GM19023 (cell line): ENCODE results near the gene SPX.

Source experiments
- ATAC-seq: cut with Tn5 transposase; IDR thresholded peaks from one replicate; pipeline ENCODE4 v1.9.1; 2021; ENCODE audit warnings: mild to moderate bottlenecking, moderate library complexity; ENCODE audit not compliant: unreplicated experiment

Gene SPX, protein sequence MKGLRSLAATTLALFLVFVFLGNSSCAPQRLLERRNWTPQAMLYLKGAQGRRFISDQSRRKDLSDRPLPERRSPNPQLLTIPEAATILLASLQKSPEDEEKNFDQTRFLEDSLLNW

DNA sequence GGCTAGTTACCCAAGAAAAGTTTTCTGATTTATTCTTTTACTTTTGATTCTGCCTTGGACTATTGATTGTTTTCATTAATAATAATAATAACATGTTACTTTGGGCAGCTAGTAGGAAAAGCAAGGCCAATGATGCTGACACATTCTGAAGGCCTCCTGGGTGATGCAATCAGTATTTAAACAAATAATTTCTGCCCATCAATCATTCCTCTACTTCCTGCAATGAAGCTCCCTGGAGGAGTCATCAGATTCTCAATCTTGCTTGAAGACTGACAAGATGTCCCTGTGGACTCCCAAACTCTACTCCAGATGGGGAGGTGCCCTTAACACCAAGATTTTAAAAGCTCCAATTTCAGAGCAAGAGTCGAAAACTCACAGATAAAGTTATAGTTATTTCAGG is at the start of gene SPX:
Gene SPX, plus strand, starts transcription at position 244 of the 400 bp plus-strand sequence. CDS start 177 bp downstream, outside the sequence.
- no peak for ATAC-seq

DNA sequence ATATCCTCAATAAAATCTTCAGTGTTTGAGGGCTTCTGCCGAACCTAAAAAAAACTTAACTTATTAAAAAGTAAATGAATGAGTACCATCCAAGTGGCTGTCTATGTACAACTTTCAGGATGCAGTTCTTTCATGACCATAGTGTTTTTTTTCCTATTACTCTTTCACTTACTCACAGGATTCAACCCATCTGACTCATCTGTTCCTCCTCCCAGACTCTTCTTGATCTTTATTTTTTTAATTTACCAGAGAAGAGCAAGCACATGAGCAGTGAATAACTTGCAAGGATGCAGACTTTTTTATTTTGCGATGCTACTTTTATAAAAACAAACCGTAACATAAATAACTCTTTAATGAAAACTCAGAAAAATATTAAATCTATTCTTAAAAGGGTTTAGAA is 49.1 kb upstream of the SPX start:
- no peak for ATAC-seq

DNA sequence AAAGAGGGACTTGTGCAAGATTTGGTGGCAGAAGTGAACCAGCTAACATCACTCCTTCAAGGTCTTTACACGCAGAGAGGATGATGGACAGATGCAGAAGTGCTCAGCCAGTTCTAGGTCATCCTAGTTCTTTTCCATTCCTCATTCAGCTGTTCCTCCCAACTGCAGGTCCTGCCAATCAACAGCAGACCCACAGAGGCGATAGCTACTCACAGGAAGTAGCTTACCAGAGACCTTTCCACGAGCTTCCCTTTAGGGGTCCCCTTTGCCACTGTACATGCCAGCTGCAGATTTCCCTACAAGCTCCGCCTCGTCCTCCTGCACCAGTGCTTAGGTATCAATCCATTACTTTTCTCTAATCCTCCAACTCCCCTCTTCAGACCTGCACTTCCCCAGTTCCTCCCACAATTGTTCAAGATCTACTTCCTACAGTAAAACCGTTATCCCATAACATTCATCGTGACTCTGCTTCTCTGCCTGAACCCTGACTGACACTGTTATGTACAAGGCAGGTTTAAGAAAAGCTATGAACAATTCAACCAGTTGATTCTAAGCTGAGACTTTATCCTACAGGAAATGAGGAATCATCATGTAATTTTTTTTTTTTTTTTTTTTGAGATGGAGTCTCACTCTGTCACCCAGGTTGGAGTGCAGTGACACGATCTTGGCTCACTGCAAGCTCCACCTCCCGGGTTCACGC is 47.2 kb upstream of the SPX start:
- ATAC-seq: no peak

DNA sequence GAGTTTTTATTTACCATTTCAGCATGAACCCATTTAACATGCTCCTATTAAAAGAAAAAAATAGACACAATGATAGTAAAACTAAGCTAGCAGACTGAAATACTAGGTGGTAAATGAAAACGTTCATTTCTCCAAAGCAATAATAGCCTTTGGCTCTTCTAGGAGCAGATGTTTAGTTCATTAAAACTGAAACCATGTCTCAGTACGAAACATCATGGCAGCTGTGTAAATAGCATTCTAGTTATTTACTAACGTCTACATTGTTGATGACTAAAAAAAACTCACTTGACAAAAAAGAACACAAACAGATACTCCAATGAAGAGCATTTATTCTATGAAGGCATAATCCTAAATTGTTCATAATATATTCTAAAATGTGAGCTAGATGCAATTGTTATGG is 42.6 kb upstream of the SPX start:
- no peak for ATAC-seq

DNA sequence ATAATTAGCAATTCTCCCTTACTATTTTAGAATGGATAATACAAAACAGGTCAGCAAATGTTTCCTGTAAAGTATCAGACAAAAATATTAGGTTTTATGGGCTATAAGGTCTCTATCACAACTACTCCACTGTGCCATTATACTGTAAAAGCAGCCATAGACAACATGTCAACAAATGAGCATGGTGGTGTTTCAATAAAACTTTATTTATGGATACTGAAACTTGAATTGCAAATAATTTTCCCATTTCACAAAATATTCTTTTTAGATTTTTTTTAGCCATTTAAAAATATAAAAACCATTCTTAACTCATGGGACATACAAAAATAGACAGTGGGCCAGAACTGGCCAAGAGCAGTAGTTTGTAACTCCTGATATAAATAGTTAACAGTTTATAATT is 40.1 kb upstream of the SPX start:
- ATAC-seq: no peak

DNA sequence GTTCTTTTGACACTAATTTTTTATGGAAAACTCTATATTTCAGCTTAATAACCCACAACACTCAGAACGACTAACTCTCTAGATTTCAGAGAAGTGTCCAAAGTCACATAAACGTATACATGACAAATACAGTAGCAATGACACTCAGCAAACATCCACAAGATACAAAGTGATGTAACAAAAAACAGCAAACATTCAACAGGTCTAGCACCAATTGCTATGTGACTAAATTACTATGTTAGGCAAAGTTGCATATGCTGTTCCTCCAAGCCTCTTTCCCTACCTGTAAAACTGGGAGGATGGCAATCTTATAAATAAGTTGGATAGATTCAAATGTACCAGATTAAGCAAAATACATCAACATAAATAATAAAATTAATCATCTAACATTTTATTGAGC is 26.3 kb upstream of the SPX start:
- no peak for ATAC-seq

DNA sequence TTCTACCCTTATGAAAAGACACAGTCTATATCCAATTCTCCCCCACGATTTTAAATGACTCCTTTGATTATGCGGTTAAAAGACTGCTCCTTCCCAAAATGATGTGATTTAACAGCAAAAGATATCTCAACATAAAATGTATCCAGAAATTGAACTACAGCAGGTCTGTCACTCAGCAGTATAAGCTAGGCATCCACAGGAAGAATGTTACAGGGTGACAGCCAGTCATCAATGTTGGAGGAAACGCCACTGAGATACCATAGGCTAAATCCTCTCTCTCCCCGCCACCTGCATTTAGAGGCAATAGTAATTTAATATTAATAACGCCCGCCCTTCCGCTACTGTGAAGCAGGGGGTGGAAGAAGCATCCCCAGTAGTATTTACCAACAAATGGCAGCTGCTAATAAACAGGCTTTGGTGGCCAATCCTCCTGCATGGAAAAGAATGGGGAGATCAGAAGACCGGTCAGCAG is 25.3 kb upstream of the SPX start:
- ATAC-seq: no peak

DNA sequence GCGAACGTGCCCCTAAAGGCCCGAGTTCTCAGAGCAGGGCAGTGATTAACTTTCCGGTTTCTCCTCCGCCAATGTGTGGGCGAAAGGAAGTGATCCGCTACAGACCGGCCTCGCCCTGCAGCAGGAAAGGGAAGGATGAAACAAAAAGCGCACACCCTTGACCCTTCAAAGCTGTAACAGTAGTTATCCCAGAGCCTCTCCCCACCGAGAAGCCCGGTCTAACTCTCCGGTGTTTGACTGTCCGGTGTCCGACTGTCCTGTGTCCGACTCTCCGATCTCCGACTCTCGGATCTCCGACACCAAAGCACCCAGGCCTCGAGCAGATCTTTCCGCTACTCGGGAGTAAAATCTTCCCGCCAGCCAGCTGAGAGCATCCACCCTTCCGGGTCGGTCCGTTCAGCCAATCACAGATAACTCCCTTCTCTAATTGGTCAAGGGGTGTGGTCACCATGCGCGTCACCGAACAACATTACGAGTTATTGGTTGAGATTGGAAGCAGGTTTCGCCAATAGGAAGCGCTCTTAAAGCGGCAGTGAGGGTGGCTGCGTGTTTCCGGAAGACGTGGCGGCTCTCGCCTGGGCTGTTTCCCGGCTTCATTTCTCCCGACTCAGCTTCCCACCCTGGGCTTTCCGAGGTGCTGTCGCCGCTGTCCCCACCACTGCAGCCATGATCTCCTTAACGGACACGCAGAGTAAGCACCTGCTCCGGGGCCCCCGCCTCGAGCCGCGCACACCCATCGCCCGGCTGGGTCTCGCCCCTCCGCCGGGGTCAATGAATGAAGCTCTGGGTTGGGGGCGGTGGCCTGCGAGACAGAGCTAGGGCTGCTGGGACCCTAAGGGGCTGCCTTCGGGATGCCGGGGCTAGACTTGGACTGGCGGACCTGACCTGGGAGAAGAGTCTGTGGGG is 24.6 kb upstream of the SPX start, which contains the start of the genes GOLT1B and RECQL:
Gene GOLT1B, plus strand, starts transcription at position 532 of the 906 bp plus-strand sequence. Its CDS starts 135 bp downstream, at position 667.
Gene RECQL, minus strand, starts transcription at position 378 of the 906 bp plus-strand sequence. CDS start 2,065 bp downstream, outside the sequence.
- ATAC-seq: peak; percentile 99

DNA sequence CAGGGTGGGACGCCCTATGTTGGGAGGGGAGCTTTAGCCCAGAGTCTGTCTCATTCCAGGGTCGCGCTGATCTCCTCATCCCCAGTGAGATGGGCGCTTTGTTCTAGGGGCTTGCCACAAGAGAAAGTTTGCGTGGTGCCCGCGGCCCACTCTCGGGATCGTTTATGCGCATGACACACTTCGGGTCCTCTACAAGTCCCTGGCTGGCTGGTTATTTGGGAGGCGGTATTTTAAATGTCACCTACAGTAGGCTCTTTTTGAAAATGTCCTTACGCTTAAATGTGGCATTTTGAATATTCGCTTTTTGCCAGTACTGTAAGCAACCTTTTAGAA is 24.0 kb upstream of the SPX start:
- peak; percentile 3 for ATAC-seq

DNA sequence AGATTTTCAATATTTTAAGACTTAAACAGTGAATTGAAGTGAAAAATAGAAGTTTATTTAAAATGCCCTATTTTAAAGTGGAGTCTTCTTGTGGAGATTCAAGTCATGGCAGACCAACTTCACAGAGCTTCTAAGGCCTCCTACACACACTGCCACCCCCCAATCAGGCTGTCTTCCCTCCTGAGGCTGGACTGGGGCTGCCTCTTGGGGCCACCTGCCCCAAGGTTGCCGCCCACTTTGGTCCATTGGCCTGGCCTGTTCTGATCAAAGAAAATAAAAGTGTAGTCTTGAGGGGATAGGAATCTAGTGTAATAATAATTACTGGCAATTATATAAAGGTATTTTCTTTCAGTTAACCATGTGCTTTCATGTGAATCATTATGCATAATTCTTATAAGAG is 23.2 kb upstream of the SPX start:
- no peak for ATAC-seq

DNA sequence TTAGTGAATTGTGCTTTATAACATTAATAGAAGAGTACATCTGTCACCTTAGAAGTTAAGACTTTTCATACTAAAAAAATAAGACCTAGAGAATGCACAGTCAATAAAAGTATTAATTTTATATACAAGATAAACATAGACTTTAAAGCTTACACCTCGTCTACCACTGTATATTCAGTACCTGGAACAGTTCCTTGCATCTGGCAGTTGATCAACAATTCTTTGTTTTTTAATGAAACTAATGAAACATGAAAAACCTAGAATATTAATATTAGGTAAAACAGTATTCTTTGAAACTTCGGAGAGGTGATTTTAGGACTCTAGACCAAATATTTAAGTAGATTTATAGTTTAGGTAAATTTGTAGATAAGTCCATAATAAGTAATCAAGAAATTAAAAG is 20.2 kb upstream of the SPX start:
- no peak for ATAC-seq

DNA sequence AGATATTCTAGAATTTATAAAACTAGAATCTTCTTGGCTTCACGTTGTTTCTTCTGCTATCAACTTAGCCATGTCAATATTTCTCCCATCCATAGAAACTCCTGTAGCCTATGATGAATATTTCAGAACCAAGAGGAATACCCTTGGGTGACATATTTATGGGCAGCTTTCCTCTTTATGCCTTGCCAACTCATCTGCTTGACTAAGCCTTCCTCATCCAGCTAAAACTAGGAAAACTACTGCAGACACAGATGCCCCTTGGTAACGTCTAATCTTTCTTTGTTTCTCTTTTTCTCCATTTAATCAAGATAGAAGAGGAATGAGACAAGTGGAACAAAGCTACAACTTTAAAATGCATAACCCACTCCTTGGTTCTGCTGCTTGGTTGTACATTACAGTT is 18.2 kb upstream of the SPX start:
- ATAC-seq: no peak

DNA sequence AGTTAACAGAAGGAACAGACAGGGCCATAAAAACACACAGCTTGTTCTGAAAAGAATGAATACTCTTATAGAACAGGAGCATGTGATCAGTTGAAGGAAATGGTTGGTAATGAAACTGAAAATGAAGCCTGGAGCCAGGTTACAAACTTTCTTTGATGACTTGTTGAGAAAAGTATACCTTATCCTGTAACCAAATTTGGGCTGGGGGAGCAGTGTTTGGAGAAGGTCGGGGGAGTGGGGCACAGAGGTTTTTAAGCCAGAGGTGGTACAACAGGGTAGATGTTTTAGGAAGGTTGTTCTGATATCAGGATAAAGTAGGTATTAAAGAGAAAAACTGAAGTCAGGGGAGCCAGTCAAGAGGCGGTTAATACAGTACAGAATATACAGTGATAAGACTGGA is 16.3 kb upstream of the SPX start:
- ATAC-seq: peak; percentile 96

DNA sequence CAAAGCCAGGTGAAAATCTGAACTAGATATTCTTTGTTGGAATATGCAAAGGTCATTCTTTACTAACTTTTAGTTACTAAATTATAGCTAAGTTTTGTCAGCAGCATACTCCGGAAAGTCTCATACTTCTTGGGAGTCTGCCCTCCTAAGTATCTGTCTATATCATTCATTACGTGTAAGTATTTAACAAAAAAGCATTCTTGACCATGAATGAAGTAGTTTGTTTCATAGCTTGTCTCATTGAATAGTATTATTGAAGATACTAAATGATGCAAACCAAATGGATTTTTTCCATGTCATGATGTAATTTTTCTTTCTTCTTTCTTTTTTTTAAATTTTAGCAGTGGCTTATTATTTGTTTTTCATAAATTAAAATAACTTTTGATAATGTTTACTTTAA is 9.8 kb upstream of the SPX start:
- ATAC-seq: no peak

DNA sequence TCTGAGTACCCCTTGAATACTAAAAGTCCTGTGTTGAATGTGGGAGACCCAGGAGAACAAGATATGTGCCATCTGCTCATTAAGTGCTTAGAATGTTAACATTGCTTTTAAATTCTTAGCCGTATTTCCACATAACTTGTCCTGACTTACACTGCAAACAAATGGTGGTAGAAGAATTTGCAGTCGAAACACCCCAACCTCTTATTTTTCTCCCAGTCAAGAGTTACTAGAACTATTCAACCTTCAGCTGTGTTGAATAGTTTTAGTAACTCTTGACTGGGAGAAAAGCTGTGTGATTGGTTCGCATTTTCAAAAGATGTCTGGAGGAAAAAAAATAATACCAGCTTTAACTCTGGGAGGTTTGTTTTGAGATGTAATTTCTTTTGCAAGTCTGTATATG is 7.6 kb upstream of the SPX start:
- no peak for ATAC-seq

DNA sequence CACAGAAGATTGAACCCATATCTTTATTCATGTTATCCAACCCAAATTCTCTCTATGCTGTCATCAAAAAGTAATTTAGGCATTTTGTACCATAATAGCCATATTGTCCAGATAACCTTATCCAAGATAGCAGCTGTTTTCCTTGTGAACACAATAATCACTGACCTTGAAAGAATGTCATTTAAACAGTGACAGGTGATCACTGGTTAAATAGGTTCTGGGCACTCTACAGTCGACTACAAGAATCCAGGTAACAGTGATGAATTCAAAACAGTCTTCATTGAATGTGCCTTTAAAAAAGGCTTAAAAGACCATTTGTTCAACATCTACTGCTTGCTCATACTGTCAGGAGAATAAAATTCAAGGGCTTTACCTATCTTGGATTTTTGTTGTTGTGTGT is 4.6 kb upstream of the SPX start:
- no peak for ATAC-seq

DNA sequence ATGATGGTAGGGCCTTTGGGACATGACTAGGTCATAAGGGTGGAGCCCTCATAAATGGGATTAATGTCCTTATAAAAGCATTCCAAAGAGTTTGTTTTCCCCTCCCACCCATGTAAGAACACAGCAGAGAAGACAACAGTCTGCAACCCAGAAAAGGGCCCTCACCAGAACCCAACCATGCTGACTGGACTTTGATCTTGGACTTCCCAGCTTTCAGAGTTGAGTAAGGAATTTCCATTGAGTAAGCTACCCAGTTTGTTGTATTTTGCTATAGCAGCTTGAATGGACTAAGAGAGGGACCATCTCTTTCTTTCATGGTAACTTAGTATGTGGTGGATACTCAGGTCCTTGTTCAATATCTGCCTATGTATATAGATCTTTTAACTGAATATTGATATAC is 2.9 kb upstream of the SPX start:
- no peak for ATAC-seq

DNA sequence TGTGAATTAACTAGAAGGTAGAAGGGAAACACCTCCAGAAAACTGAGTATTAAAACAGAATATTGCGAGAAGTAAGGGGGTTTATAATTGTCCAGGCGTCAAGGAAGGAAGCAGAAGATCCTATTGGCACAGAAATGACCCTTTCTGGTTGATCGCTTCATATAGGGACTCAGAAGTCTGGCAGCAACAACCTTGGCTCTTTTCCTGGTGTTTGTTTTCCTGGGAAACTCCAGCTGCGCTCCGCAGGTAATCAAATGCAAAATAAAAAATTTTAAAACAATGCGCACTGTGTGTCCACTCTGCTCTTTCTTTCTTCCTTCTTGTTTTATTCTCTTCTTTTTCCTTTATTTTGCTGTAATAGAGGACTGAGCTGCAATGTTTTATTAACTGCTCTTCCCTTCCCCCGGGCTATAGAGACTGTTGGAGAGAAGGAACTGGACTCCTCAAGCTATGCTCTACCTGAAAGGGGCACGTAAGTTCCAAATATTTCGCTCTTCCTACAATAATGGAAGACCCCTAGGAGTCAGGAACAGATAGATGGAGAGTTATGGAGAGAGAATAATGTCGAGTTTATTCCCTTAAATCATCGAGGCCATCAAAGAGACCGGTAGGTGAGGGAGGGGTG is 737 bp downstream of the SPX start:
- no peak for ATAC-seq

DNA sequence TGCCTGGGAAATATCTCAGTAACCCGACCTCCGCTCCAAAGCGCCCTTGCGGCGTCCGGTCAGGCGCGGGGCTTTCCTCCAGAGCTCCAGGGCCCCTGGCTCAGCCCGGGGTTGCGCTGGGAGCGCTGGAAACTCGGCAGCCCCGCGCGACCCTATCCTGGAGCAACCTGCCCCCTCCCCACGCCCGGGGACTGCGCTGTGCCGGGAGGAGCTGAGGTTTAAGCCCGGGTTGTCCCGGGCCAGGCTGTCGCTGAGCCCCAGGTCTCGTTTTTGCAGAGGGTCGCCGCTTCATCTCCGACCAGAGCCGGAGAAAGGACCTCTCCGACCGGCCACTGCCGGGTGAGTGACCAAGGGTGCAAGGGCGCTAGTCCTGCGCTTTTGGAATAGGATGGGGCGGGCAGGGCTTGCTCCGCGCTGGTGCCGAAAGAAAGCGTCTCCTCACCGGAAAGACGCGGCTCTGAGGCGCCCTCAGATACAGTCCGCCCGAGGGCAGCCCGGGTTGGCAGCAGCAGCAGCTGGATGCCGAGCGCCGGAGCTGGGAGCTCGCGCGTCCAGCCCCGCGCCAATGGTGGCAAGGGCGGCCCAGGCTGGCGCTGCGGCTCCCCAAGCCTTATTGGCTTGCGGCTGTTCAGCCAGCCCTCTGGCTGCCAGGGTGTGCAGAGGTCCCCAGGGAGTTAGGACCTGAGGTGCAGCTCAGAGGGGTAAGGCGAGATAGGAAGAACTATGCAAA is 1.5 kb downstream of the SPX start:
- peak; percentile 92 for ATAC-seq

DNA sequence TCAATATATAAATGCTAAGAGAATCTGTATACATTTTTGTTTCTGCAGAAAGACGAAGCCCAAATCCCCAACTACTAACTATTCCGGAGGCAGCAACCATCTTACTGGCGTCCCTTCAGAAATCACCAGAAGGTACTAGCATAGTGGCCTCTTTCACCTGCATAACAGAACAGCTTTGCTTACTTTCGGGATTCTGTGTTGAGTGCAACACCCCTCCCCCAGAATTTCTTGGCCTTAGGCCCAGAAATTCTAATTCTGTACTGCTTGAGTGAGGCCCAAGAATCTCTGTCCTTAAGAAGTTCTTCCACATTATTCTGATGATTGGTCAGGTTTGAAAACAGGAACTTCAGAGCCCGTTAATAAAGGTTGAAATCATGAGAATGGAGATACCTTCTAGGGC is 2.9 kb downstream of the SPX start:
- ATAC-seq: no peak

DNA sequence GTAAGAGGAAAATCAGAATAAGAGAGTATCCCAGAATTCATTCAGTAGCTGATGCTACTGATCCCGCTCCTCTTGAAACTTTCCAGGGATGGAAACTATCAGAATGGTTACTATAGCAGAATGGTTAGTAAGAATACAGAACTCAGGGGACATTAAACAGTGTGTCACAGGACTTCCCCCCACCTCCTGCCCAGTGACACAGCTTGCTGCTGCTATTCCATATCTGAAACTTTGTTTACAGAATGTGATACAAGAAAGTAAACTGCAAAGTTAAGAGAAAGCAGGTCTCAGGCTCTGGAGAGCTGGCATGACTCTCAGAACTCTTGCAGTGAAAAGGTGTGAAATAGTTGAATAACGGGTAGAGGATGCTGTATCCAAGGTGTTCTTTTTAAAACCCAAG is 3.4 kb downstream of the SPX start:
- no peak for ATAC-seq
